WTC11 (cell line): ENCODE measurements around the gene GNAS-AS1. TPM values are rescaled to one million over a fixed set of nuclear protein-coding genes. Genes with fewer than 3 reads are reported as not detected.

Experiments used
- ATAC-seq: fragments of 200-7000 bp; cut with Tn5 transposase; 2 replicates; pipeline ENCODE4 v1.10.0; 2021; ENCODE audit warnings: mild to moderate bottlenecking, moderate library complexity
- CTCF ChIA-PET: fragments of 300-600 bp; sonication (Branson Sonifier 250); formaldehyde crosslinking; loops from one replicate; lab custom pipeline; 2021; ENCODE audit warnings: antibody characterized with exemption; lab: Charles Lee
- POLR2A ChIA-PET: fragments of 350-600 bp; sonication (Branson Sonifier 250); formaldehyde crosslinking; loops from one replicate; lab custom pipeline; 2021; ENCODE audit warnings: antibody characterized with exemption; lab: Charles Lee
- DNase-seq: peaks from one replicate; pipeline ENCODE4 v3.0.0; 2021; ENCODE audit warnings: low spot score
- H3K27ac Mint-ChIP-seq: 2 replicates; pipeline ENCODE4 v1.8.0; 2021; ENCODE audit warnings: mixed read lengths
- H3K27me3 Mint-ChIP-seq: 2 replicates; pipeline ENCODE4 v1.8.0; 2021; ENCODE audit warnings: low read depth, mild to moderate bottlenecking, moderate library complexity, mixed read lengths
- H3K36me3 Mint-ChIP-seq: 2 replicates; pipeline ENCODE4 v1.8.0; 2021; ENCODE audit warnings: mixed read lengths
- H3K4me1 Mint-ChIP-seq: 2 replicates; pipeline ENCODE4 v1.8.0; 2022; ENCODE audit warnings: mixed read lengths
- H3K4me3 Mint-ChIP-seq: 2 replicates; pipeline ENCODE4 v1.8.0; 2021; ENCODE audit warnings: mild to moderate bottlenecking, moderate library complexity, mixed read lengths
- H3K9me3 Mint-ChIP-seq: 2 replicates; pipeline ENCODE4 v1.8.0; 2021; ENCODE audit warnings: mixed read lengths
- ATF1 ChIP-seq: sonication (generic); formaldehyde crosslinking; IDR thresholded peaks from 2 replicates; pipeline ENCODE4 v1.8.1; 2023; ENCODE audit warnings: mild to moderate bottlenecking, moderate library complexity, missing genetic modification reagents
- CBFB ChIP-seq: sonication (generic); formaldehyde crosslinking; IDR thresholded peaks from 2 replicates; pipeline ENCODE4 v1.8.1; 2022; ENCODE audit warnings: mild to moderate bottlenecking, low read depth, missing genetic modification reagents
- CREM ChIP-seq: sonication (generic); formaldehyde crosslinking; IDR thresholded peaks from 2 replicates; pipeline ENCODE4 v1.8.1; 2022; ENCODE audit warnings: mild to moderate bottlenecking, missing genetic modification reagents, moderate library complexity
- ELF4 ChIP-seq: sonication (generic); formaldehyde crosslinking; IDR thresholded peaks from 2 replicates; pipeline ENCODE4 v1.8.1; 2022; ENCODE audit warnings: low read depth, mild to moderate bottlenecking, moderate library complexity, missing genetic modification reagents
- ETV6 ChIP-seq: sonication (generic); formaldehyde crosslinking; IDR thresholded peaks from 2 replicates; pipeline ENCODE4 v1.8.1; 2022; ENCODE audit warnings: mild to moderate bottlenecking, missing genetic modification reagents
- FOXJ3 ChIP-seq: sonication (generic); formaldehyde crosslinking; IDR thresholded peaks from 2 replicates; pipeline ENCODE4 v1.9.0; 2021; ENCODE audit warnings: missing genetic modification reagents, mild to moderate bottlenecking, borderline replicate concordance
- GRHL2 ChIP-seq: fragments of 250-450 bp; sonication (Bioruptor Pico); IDR thresholded peaks from 2 replicates; pipeline ENCODE4 v1.8.0; 2022; ENCODE audit warnings: mild to moderate bottlenecking, moderate library complexity; ENCODE audit not compliant: insufficient replicate concordance, severe bottlenecking
- IRF2 ChIP-seq: sonication (generic); formaldehyde crosslinking; IDR thresholded peaks from 2 replicates; pipeline ENCODE4 v1.8.0; 2022; ENCODE audit warnings: low read depth, missing genetic modification reagents, borderline replicate concordance
- JAZF1 ChIP-seq: fragments of 250-450 bp; sonication (Bioruptor Pico); IDR thresholded peaks from 2 replicates; pipeline ENCODE4 v1.9.0; 2021; ENCODE audit warnings: moderate library complexity, mild to moderate bottlenecking, inconsistent platforms
- NFYB ChIP-seq: sonication (generic); formaldehyde crosslinking; conservative IDR thresholded peaks from 2 replicates; pipeline ENCODE4 v1.8.0; 2022; ENCODE audit warnings: low read depth, missing genetic modification reagents
- RELA ChIP-seq: sonication (generic); formaldehyde crosslinking; IDR thresholded peaks from 2 replicates; pipeline ENCODE4 v1.8.1; 2022; ENCODE audit warnings: missing genetic modification reagents, mild to moderate bottlenecking, borderline replicate concordance
- SP1 ChIP-seq: sonication (generic); formaldehyde crosslinking; conservative IDR thresholded peaks from 2 replicates; pipeline ENCODE4 v1.8.1; 2022; ENCODE audit warnings: missing genetic modification reagents
- TEAD4 ChIP-seq: sonication (generic); formaldehyde crosslinking; IDR thresholded peaks from 2 replicates; pipeline ENCODE4 v1.8.0; 2022; ENCODE audit warnings: mild to moderate bottlenecking, missing genetic modification reagents
- ZNF138 ChIP-seq: sonication (generic); formaldehyde crosslinking; conservative IDR thresholded peaks from 2 replicates; pipeline ENCODE4 v1.8.1; 2022; ENCODE audit warnings: mild to moderate bottlenecking, moderate library complexity, missing genetic modification reagents
- ZNF232 ChIP-seq: sonication (generic); formaldehyde crosslinking; IDR thresholded peaks from 2 replicates; pipeline ENCODE4 v1.8.0; 2022; ENCODE audit warnings: mild to moderate bottlenecking, missing genetic modification reagents
- ZNF396 ChIP-seq: fragments of 250-450 bp; sonication (Bioruptor Pico); IDR thresholded peaks from 2 replicates; pipeline ENCODE4 v1.8.0; 2021; ENCODE audit warnings: mild to moderate bottlenecking, moderate library complexity, borderline replicate concordance
- total RNA-seq: library from RNA; stranded (reverse); gene quantifications from 3 replicates; pipeline ENCODE4 v1.2.3, GENCODE V29; 2021
- TF ChIP-seq, protein P1 (sequence below): sonication (generic); formaldehyde crosslinking; IDR thresholded peaks from 2 replicates; pipeline ENCODE4 v1.8.0; 2023; ENCODE audit warnings: missing genetic modification reagents
- TF ChIP-seq, protein P2 (sequence below): sonication (generic); formaldehyde crosslinking; IDR thresholded peaks from 2 replicates; pipeline ENCODE4 v1.8.1; 2023; ENCODE audit warnings: mild to moderate bottlenecking, missing genetic modification reagents, borderline replicate concordance
- TF ChIP-seq, protein P3 (sequence below): sonication (generic); formaldehyde crosslinking; IDR thresholded peaks from 2 replicates; pipeline ENCODE4 v1.8.1; 2023; ENCODE audit warnings: mild to moderate bottlenecking, missing genetic modification reagents, moderate library complexity
- TF ChIP-seq, protein P4 (sequence below): fragments of 250-450 bp; sonication (Bioruptor Pico); IDR thresholded peaks from 2 replicates; pipeline ENCODE4 v1.9.0; 2021; ENCODE audit warnings: mild to moderate bottlenecking
- TF ChIP-seq, protein P5 (sequence below): sonication (generic); formaldehyde crosslinking; IDR thresholded peaks from 2 replicates; pipeline ENCODE4 v1.8.1; 2023; ENCODE audit warnings: mild to moderate bottlenecking, missing genetic modification reagents
- TF ChIP-seq, protein P6 (sequence below): fragments of 200-600 bp; IDR thresholded peaks from 2 replicates; pipeline ENCODE4 v1.8.0; 2022; ENCODE audit warnings: antibody characterized with exemption

GNAS-AS1 gene
- total RNA-seq, 1 experiment from 2014 or later: 12.2 TPM

DNA sequence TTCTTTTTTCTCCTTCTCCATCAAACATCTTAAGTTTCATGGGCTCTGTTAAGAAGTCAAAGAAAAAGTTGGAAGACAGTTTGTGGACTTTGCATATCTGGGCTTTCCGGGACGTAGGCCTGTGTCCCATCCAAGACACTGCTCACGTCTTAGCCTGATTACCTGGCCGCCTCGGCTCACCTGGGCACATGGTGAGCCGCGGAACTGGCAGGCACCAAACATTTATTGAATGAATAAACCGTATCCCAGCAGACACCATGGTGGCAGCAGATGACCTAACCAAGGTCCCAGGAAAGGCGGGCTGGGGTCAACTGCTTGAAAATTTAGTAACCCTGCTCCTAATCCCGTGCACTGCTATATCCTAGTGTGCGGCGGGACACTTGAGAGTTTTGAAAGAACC is 37.4 kb upstream of the GNAS-AS1 start (continued):
- TF ChIP-seq ETV6 (CRISPR knock-in tag) (no peak), JAZF1 (CRISPR knock-in tag) (no peak), IRF2 (CRISPR knock-in tag) (no peak), CREM (no peak)
- TF ChIP-seq, protein P1, sequence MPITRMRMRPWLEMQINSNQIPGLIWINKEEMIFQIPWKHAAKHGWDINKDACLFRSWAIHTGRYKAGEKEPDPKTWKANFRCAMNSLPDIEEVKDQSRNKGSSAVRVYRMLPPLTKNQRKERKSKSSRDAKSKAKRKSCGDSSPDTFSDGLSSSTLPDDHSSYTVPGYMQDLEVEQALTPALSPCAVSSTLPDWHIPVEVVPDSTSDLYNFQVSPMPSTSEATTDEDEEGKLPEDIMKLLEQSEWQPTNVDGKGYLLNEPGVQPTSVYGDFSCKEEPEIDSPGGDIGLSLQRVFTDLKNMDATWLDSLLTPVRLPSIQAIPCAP (CRISPR knock-in tag): no peak

DNA sequence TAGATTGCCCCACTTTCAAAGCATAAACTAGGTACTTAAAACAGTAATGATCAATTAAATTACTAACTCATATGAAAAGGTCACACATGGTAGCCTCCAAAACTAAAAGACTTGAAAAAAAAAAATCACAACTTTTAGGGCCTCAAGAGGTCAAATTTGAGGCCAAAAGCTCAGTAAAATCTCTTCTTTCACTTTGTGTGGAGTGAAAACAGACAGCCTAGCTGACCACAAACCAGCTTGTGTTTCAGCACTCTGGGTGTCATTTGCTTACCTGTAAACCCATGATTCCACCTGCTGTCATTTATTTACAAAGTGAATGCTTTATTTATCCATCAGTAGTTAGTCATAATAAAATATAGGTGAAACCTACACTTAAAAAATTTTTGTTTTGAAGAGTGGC is 35.8 kb upstream of the GNAS-AS1 start:
- ChIA-PET CTCF (interaction anchor here (0.9 to 1.2 kb wide), 2 partner anchors 16 to 405 kb away, joined by 3 read pairs; no protein-coding TSS in a partner anchor), POLR2A (no interaction called here)
- H3K27ac Mint-ChIP-seq: no peak overlapping the region
- ATAC-seq: no peak
- H3K4me1 Mint-ChIP-seq: peaks cover 55% of the 10 kb centered on the region
- TF ChIP-seq, protein P1 (CRISPR knock-in tag): no peak
- TF ChIP-seq, protein P2, sequence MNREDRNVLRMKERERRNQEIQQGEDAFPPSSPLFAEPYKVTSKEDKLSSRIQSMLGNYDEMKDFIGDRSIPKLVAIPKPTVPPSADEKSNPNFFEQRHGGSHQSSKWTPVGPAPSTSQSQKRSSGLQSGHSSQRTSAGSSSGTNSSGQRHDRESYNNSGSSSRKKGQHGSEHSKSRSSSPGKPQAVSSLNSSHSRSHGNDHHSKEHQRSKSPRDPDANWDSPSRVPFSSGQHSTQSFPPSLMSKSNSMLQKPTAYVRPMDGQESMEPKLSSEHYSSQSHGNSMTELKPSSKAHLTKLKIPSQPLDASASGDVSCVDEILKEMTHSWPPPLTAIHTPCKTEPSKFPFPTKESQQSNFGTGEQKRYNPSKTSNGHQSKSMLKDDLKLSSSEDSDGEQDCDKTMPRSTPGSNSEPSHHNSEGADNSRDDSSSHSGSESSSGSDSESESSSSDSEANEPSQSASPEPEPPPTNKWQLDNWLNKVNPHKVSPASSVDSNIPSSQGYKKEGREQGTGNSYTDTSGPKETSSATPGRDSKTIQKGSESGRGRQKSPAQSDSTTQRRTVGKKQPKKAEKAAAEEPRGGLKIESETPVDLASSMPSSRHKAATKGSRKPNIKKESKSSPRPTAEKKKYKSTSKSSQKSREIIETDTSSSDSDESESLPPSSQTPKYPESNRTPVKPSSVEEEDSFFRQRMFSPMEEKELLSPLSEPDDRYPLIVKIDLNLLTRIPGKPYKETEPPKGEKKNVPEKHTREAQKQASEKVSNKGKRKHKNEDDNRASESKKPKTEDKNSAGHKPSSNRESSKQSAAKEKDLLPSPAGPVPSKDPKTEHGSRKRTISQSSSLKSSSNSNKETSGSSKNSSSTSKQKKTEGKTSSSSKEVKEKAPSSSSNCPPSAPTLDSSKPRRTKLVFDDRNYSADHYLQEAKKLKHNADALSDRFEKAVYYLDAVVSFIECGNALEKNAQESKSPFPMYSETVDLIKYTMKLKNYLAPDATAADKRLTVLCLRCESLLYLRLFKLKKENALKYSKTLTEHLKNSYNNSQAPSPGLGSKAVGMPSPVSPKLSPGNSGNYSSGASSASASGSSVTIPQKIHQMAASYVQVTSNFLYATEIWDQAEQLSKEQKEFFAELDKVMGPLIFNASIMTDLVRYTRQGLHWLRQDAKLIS (CRISPR knock-in tag): no peak
- no peak for TF ChIP-seq FOXJ3 (CRISPR knock-in tag)
- TF ChIP-seq, protein P3, sequence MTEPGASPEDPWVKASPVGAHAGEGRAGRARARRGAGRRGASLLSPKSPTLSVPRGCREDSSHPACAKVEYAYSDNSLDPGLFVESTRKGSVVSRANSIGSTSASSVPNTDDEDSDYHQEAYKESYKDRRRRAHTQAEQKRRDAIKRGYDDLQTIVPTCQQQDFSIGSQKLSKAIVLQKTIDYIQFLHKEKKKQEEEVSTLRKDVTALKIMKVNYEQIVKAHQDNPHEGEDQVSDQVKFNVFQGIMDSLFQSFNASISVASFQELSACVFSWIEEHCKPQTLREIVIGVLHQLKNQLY (CRISPR knock-in tag): no peak
- no peak for TF ChIP-seq ZNF396 (CRISPR knock-in tag)
- TF ChIP-seq NFYB (CRISPR knock-in tag): no peak
- TF ChIP-seq, all 79 proteins: peak for 0
- DNase-seq: no peak
- Mint-ChIP-seq H3K27me3 (no peaks in the 10 kb centered on the region), H3K9me3 (peaks cover 17% of the 10 kb centered on the region), H3K36me3 (peaks cover 33% of the 10 kb centered on the region), H3K4me3 (no peak overlapping the region)

DNA sequence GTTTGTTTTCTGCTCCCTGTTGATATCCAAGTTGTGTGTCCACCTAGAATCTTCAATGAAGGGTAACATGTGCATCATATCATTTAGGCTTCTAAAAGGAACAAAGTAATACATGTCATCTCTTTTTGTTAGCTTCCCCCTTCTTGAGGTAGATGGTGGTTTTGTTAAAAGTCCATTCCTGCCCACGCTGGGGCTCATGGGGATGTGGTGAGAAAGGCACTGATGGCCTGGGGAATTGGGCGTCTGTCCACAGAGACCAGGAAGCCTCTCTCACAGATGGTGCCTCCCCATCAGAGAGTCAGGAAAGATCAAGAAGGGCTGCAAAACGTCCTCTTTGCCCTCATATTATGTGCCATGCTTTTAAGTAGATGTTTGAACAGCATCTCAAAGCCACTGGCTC is 34.3 kb upstream of the GNAS-AS1 start:
- ATAC-seq (no peak), DNase-seq (no peak)
- POLR2A ChIA-PET: interaction anchor here (0.6 kb wide), 1 partner anchor 231 kb away, joined by 4 read pairs; no protein-coding TSS in a partner anchor
- Mint-ChIP-seq H3K27ac (no peak overlapping the region), H3K4me1 (peaks cover 68% of the 10 kb centered on the region), H3K36me3 (peaks cover 33% of the 10 kb centered on the region), H3K9me3 (peaks cover 17% of the 10 kb centered on the region), H3K27me3 (no peaks in the 10 kb centered on the region), H3K4me3 (no peak overlapping the region)
- CTCF ChIA-PET: interaction anchor here (1.2 kb wide), 1 partner anchor 15 kb away, joined by 3 read pairs; no protein-coding TSS in a partner anchor
- TF ChIP-seq ZNF138 (CRISPR knock-in tag) (no peak), ELF4 (no peak), IRF2 (CRISPR knock-in tag) (no peak), TEAD4 (CRISPR knock-in tag) (no peak), ATF1 (CRISPR knock-in tag) (no peak), GRHL2 (CRISPR knock-in tag) (no peak), CBFB (CRISPR knock-in tag) (no peak), SP1 (CRISPR knock-in tag) (no peak), ZNF232 (CRISPR knock-in tag) (no peak), FOXJ3 (CRISPR knock-in tag) (no peak), RELA (no peak)
- TF ChIP-seq, protein P4, sequence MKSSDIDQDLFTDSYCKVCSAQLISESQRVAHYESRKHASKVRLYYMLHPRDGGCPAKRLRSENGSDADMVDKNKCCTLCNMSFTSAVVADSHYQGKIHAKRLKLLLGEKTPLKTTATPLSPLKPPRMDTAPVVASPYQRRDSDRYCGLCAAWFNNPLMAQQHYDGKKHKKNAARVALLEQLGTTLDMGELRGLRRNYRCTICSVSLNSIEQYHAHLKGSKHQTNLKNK (CRISPR knock-in tag): no peak
- TF ChIP-seq, protein P5, sequence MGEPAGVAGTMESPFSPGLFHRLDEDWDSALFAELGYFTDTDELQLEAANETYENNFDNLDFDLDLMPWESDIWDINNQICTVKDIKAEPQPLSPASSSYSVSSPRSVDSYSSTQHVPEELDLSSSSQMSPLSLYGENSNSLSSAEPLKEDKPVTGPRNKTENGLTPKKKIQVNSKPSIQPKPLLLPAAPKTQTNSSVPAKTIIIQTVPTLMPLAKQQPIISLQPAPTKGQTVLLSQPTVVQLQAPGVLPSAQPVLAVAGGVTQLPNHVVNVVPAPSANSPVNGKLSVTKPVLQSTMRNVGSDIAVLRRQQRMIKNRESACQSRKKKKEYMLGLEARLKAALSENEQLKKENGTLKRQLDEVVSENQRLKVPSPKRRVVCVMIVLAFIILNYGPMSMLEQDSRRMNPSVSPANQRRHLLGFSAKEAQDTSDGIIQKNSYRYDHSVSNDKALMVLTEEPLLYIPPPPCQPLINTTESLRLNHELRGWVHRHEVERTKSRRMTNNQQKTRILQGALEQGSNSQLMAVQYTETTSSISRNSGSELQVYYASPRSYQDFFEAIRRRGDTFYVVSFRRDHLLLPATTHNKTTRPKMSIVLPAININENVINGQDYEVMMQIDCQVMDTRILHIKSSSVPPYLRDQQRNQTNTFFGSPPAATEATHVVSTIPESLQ (CRISPR knock-in tag): no peak
- TF ChIP-seq, protein P6, sequence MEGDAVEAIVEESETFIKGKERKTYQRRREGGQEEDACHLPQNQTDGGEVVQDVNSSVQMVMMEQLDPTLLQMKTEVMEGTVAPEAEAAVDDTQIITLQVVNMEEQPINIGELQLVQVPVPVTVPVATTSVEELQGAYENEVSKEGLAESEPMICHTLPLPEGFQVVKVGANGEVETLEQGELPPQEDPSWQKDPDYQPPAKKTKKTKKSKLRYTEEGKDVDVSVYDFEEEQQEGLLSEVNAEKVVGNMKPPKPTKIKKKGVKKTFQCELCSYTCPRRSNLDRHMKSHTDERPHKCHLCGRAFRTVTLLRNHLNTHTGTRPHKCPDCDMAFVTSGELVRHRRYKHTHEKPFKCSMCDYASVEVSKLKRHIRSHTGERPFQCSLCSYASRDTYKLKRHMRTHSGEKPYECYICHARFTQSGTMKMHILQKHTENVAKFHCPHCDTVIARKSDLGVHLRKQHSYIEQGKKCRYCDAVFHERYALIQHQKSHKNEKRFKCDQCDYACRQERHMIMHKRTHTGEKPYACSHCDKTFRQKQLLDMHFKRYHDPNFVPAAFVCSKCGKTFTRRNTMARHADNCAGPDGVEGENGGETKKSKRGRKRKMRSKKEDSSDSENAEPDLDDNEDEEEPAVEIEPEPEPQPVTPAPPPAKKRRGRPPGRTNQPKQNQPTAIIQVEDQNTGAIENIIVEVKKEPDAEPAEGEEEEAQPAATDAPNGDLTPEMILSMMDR: no peak
